ENCODE results near the gene SMCHD1. TPM values are rescaled to one million over a fixed set of nuclear protein-coding genes. Genes with fewer than 3 reads are reported as not detected.

SMCHD1 gene
- total RNA-seq, 6 experiments from 2014 or later, result 13.9 to 31.0 (median 17.3) TPM

- no peak for DNase-seq
- TF ChIP-seq, protein P1, sequence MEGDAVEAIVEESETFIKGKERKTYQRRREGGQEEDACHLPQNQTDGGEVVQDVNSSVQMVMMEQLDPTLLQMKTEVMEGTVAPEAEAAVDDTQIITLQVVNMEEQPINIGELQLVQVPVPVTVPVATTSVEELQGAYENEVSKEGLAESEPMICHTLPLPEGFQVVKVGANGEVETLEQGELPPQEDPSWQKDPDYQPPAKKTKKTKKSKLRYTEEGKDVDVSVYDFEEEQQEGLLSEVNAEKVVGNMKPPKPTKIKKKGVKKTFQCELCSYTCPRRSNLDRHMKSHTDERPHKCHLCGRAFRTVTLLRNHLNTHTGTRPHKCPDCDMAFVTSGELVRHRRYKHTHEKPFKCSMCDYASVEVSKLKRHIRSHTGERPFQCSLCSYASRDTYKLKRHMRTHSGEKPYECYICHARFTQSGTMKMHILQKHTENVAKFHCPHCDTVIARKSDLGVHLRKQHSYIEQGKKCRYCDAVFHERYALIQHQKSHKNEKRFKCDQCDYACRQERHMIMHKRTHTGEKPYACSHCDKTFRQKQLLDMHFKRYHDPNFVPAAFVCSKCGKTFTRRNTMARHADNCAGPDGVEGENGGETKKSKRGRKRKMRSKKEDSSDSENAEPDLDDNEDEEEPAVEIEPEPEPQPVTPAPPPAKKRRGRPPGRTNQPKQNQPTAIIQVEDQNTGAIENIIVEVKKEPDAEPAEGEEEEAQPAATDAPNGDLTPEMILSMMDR (IDR thresholded peaks at IDR 0.05), result no peak
- TF ChIP-seq POLR2A (IDR thresholded peaks at IDR 0.05), result no peak
- Histone ChIP-seq H3K27me3 (no peaks in the 10 kb centered on the region), H3K4me3 (no peak overlapping the region), H3K36me3 (peaks cover 0 to 50% (median 6%) of the 10 kb centered on the region in 4 donors), H3K9me3 (no peaks in the 10 kb centered on the region), H3K4me1 (peaks cover 0 to 3% (median 0%) of the 10 kb centered on the region in 4 donors), H3K27ac (no peak overlapping the region)
- no peak for ATAC-seq
- 68% methylated on average over 4 of the region's 4 CpGs for WGBS (ENCODE audit: insufficient coverage, low coverage, low lambda C conversion rate, missing lambda C conversion rate)
- intact Hi-C loops (cut with DNase I), result no loop called here
Measured at GRCh38 chr18:2709316-2709715, 53.8 kb downstream of the SMCHD1 start.

GRCh38 chr18:2714140-2714539 lies 58.6 kb downstream of the SMCHD1 start:
- H3K4me1 ChIP-seq, result peaks cover 0 to 3% (median 0%) of the 10 kb centered on the region in 4 donors
- TF ChIP-seq, protein P1 (IDR thresholded peaks at IDR 0.05), result no peak
- TF ChIP-seq POLR2A (IDR thresholded peaks at IDR 0.05), result no peak
- H3K27ac ChIP-seq, result no peak overlapping the region
- peaks cover 0 to 20% (median 4%) of the 10 kb centered on the region in 4 donors for H3K36me3 ChIP-seq
- H3K4me3 ChIP-seq, result no peak overlapping the region
- H3K27me3 ChIP-seq, result no peaks in the 10 kb centered on the region
- no peak for DNase-seq
- H3K9me3 ChIP-seq, result no peaks in the 10 kb centered on the region
- no peak for ATAC-seq
- intact Hi-C loops (cut with DNase I), result no loop called here

- intact Hi-C loops (cut with DNase I), result no loop called here
- Histone ChIP-seq H3K9me3 (no peaks in the 10 kb centered on the region), H3K27me3 (no peaks in the 10 kb centered on the region), H3K36me3 (peaks cover 0 to 21% (median 3%) of the 10 kb centered on the region in 4 donors), H3K27ac (no peak overlapping the region), H3K4me1 (peaks cover 0 to 3% (median 0%) of the 10 kb centered on the region in 4 donors), H3K4me3 (no peak overlapping the region)
- no peak for TF ChIP-seq POLR2A (IDR thresholded peaks at IDR 0.05)
- TF ChIP-seq, protein P1 (IDR thresholded peaks at IDR 0.05), result no peak
- 91% methylated on average over 3 of the region's 3 CpGs for WGBS (ENCODE audit: insufficient coverage, low coverage, low lambda C conversion rate, missing lambda C conversion rate)
- no peak for DNase-seq
- ATAC-seq, result no peak
Measured at GRCh38 chr18:2715990-2716389, 60.5 kb downstream of the SMCHD1 start.

GRCh38 chr18:2716394-2717326 lies 61.1 kb downstream of the SMCHD1 start:
- ATAC-seq, result peak in 1 of 4 donors; percentile 28
- H3K4me1 ChIP-seq, result peaks cover 0 to 3% (median 0%) of the 10 kb centered on the region in 4 donors
- no peak overlapping the region for H3K4me3 ChIP-seq
- WGBS (ENCODE audit: insufficient coverage, low coverage, low lambda C conversion rate, missing lambda C conversion rate), result 82% methylated on average over 2 of the region's 6 CpGs
- DNase-seq, result no peak
- peaks cover 0 to 22% (median 3%) of the 10 kb centered on the region in 4 donors for H3K36me3 ChIP-seq
- TF ChIP-seq POLR2A (IDR thresholded peaks at IDR 0.05), result no peak
- TF ChIP-seq, protein P1 (IDR thresholded peaks at IDR 0.05), result no peak
- intact Hi-C loops (cut with DNase I), result no loop called here
- no peaks in the 10 kb centered on the region for H3K27me3 ChIP-seq
- H3K9me3 ChIP-seq, result no peaks in the 10 kb centered on the region
- H3K27ac ChIP-seq, result no peak overlapping the region

Measured in right lobe of liver (tissue), 6 donors.